C4-2B (cell line): ENCODE measurements around the gene SFSWAP.

Source experiments
- H3K27ac ChIP-seq: fragments of 450-650 bp; 2 replicates; pipeline ENCODE4 v1.5.1; 2017
- CTCF ChIP-seq: fragments of 450-650 bp; conservative IDR thresholded peaks from 2 replicates; pipeline ENCODE4 v1.5.1; 2017; ENCODE audit warnings: mild to moderate bottlenecking
- ZFX ChIP-seq: fragments of 450-650 bp; IDR thresholded peaks from 2 replicates; pipeline ENCODE4 v1.6.1; 2017

The SFSWAP gene

DNA sequence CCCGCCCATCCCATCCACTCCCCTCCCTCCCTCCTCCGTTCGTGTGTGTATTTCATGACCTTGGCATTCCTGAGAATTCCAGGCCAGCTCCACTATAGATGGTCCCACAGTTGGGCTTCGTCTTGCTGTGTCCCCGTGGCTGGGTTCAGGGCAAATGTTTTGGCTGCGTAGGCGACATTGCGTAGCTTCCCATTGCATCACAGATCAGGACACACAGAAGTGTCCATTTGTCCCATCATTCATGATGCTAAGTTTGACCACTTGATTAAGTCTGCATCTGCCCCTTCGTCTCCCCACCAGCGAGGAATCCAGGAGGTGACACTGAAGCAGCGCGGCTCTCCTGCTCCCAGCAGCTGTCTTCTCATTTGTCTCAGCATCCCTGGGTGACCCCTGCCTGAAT is 78.7 kb downstream of the SFSWAP start:
- TF ChIP-seq CTCF (no peak), ZFX (no peak)
- no peak overlapping the region for H3K27ac ChIP-seq

GRCh38 chr12:131793243-131794022 is 82.5 kb downstream of the SFSWAP start:
- H3K27ac ChIP-seq = no peak overlapping the region
- no peak for TF ChIP-seq CTCF
- TF ChIP-seq ZFX = no peak

- TF ChIP-seq ZFX = no peak
- TF ChIP-seq CTCF = no peak
- H3K27ac ChIP-seq = no peak overlapping the region
These were observed 83.2 kb downstream of the SFSWAP start for GRCh38 chr12:131794061-131794460.

DNA sequence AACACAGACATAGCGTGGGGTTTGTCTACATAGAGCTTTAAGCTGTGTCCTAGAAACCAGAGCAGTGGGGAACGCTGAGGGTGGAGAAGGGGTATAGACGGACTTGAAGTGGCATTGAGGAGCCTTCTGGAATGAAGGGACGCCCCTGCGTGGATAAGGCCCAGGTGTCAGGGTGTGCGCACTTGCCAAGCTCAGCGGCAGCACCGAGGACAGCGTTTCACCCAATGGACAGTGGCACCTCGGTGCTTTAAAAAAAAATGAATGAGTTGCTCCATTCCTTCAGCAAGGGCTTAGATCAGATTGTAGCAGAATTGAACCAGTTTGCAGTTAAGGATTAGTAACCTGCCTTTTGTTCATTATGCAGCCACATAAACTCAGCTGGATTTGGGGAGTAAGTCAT is 83.7 kb downstream of the SFSWAP start:
- no peak overlapping the region for H3K27ac ChIP-seq
- TF ChIP-seq CTCF = no peak
- TF ChIP-seq ZFX = no peak

GRCh38 chr12:131795064-131795463 is 84.2 kb downstream of the SFSWAP start:
- H3K27ac ChIP-seq = no peak overlapping the region
- TF ChIP-seq CTCF (no peak), ZFX (no peak)

GRCh38 chr12:131795690-131796410 is 85.0 kb downstream of the SFSWAP start:
- TF ChIP-seq ZFX = no peak
- TF ChIP-seq CTCF = no peak
- no peak overlapping the region; the same call in 1 of the 2 replicates for H3K27ac ChIP-seq

- no peak overlapping the region; the same call in 1 of the 2 replicates for H3K27ac ChIP-seq
- TF ChIP-seq ZFX (no peak), CTCF (no peak)
These were observed 85.5 kb downstream of the SFSWAP start for GRCh38 chr12:131796411-131796736.
